ENCODE results near the gene CORO1C.

DNA sequence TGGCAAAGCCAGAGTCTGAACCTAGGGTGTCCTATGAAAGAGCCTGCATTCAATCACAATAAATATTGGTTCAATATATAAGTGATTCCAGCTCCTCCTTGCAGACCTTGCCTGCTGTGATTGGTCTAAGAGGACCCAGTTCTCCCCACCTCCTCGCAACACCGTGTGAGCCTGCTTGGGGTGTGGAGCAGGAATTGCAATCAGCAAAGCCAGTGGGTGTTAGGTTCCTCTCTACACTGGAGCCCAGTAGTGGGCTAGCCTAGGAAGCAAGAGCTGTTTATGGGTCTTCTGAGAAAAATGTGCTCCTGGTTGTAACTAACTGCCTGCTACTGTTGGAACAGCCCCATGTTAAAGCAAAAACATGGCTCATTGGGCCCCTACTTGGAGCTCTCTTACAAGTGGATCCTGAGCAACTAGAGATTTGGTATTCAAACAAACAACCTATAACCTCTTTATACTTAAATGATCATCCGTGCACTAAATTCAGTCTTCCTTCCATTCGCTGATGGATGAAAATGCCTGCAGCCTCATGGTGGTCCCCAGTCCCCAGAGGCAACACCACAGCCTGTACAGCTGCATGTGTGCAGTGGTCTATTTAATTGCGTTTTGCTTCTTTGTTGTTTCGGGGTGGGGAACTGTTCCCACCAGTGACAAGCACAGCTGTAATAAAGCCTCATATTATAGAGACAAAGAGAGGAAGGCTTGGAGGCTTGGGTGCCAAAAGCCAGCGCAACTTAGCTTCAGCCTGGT lies 93.9 kb downstream of the CORO1C start:
- TF ChIP-seq CTCF (IDR thresholded peaks at IDR 0.05 in 8 of 11, conservative IDR thresholded peaks at IDR 0.05 in 3 of 11), result no peak
- TF ChIP-seq POLR2A (IDR thresholded peaks at IDR 0.05), result no peak

Measured in spleen (tissue), 7 donors.